Tibial nerve (tissue), 3 donors: Measurements from ENCODE around the gene FGF14.

Experiments used
- POLR2A ChIP-seq, 2 donors: fragments of 450-650 bp; IDR thresholded peaks; one replicate each; pipeline ENCODE4 v1.6.1; 2017; ENCODE audit warnings: antibody characterized with exemption in 2 of 2, mild to moderate bottlenecking in 2 of 2, moderate library complexity in 2 of 2
- TF ChIP-seq, protein P1 (sequence below), 5 experiments: fragments of 200-600 bp in 3 of 5; fragments of 450-650 bp in 2 of 5; sonication (generic) in 3 of 5; IDR thresholded peaks; one replicate each; pipeline ENCODE4 v1.5.1; 2016 to 2019; ENCODE audit warnings: antibody characterized with exemption in 5 of 5, mild to moderate bottlenecking in 3 of 5, moderate library complexity in 2 of 5

DNA sequence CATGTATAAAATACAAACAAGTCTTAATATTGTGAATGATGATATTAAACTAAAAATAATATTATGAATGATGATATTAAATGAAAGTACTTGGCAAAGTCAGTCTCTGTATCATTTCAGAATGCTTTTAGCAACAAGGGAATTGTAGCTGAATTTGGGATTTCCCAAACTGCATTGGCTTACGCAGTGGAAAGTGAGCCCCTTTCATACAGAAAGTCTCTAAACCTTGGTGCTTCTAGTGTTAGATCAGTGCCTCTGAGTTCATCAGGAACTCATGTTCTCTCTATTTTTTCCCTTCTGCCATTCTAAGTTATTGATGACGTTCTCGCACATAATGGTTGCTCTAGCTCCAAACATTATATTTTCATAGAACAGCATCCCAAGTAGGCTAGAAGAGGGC, 649.4 kb downstream of the FGF14 start:
- TF ChIP-seq POLR2A (IDR thresholded peaks at IDR 0.05): no peak
- TF ChIP-seq, protein P1, sequence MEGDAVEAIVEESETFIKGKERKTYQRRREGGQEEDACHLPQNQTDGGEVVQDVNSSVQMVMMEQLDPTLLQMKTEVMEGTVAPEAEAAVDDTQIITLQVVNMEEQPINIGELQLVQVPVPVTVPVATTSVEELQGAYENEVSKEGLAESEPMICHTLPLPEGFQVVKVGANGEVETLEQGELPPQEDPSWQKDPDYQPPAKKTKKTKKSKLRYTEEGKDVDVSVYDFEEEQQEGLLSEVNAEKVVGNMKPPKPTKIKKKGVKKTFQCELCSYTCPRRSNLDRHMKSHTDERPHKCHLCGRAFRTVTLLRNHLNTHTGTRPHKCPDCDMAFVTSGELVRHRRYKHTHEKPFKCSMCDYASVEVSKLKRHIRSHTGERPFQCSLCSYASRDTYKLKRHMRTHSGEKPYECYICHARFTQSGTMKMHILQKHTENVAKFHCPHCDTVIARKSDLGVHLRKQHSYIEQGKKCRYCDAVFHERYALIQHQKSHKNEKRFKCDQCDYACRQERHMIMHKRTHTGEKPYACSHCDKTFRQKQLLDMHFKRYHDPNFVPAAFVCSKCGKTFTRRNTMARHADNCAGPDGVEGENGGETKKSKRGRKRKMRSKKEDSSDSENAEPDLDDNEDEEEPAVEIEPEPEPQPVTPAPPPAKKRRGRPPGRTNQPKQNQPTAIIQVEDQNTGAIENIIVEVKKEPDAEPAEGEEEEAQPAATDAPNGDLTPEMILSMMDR (IDR thresholded peaks at IDR 0.05): no peak
